SU-DHL-6 (cell line): ENCODE results near the gene DIS3L2.

ENCODE experiments used
- H2AFZ ChIP-seq: fragments of 200-600 bp; sonication (generic); 2 replicates; pipeline ENCODE4 v1.6.1; 2014; ENCODE audit warnings: low read depth, mild to moderate bottlenecking, moderate library complexity, mixed read lengths, antibody characterized with exemption, low read length; ENCODE audit not compliant: severe bottlenecking
- H3F3A ChIP-seq: fragments of 200-600 bp; shearing (Covaris generic); 2 replicates; pipeline ENCODE4 v1.6.0; 2016; ENCODE audit warnings: antibody characterized with exemption, mild to moderate bottlenecking; ENCODE audit not compliant: insufficient read depth
- H3K27ac ChIP-seq: fragments of 200-600 bp; sonication (generic); 2 replicates; pipeline ENCODE4 v1.5.1; 2016; ENCODE audit warnings: low read depth, mild to moderate bottlenecking, low read length, moderate library complexity, mixed read lengths
- H3K27me3 ChIP-seq: fragments of 200-600 bp; sonication (generic), shearing (Covaris generic); 2 replicates; pipeline ENCODE4 v1.6.0; 2014; ENCODE audit warnings: mild to moderate bottlenecking, low read length
- H3K36me3 ChIP-seq: fragments of 200-600 bp; sonication (generic); 2 replicates; pipeline ENCODE4 v1.6.1; 2014; ENCODE audit warnings: mild to moderate bottlenecking, low read length, mixed read lengths
- H3K4me2 ChIP-seq: fragments of 300-600, 200-600 bp; shearing (Covaris generic), sonication (generic); 2 replicates; pipeline ENCODE4 v1.6.0; 2014; ENCODE audit warnings: low read length, low read depth, mild to moderate bottlenecking; ENCODE audit not compliant: poor library complexity, severe bottlenecking
- H3K4me3 ChIP-seq: fragments of 200-600 bp; sonication (generic); 2 replicates; pipeline ENCODE4 v1.5.1; 2014; ENCODE audit warnings: antibody characterized with exemption, low read length, mild to moderate bottlenecking, mixed read lengths; ENCODE audit not compliant: insufficient read depth, poor library complexity, severe bottlenecking
- H3K79me2 ChIP-seq: fragments of 200-600 bp; sonication (generic); 2 replicates; pipeline ENCODE4 v1.6.1; 2014; ENCODE audit warnings: mild to moderate bottlenecking, low read length, moderate library complexity; ENCODE audit not compliant: insufficient read depth
- H3K9ac ChIP-seq: fragments of 200-600 bp; sonication (generic); 2 replicates; pipeline ENCODE4 v1.7.0; 2014; ENCODE audit warnings: mild to moderate bottlenecking, low read length
- H3K9me2 ChIP-seq: fragments of 200-600 bp; sonication (generic); replicated peaks from 2 replicates; pipeline ENCODE4 v1.6.1; 2014; ENCODE audit warnings: low read length; ENCODE audit not compliant: insufficient read depth
- H3K9me3 ChIP-seq: fragments of 200-600 bp; sonication (generic); 2 replicates; pipeline ENCODE4 v1.6.1; 2014; ENCODE audit warnings: low read length, mixed read lengths; ENCODE audit not compliant: insufficient read depth
- H4K20me1 ChIP-seq: fragments of 200-600 bp; sonication (generic); 2 replicates; pipeline ENCODE4 v1.6.1; 2014; ENCODE audit warnings: low read depth, mild to moderate bottlenecking, antibody characterized with exemption, low read length, moderate library complexity, mixed read lengths
- EZH2phosphoT487 ChIP-seq: fragments of 200-600 bp; sonication (generic), shearing (Covaris generic); conservative IDR thresholded peaks from 2 replicates; pipeline ENCODE4 v1.6.1; 2018; ENCODE audit warnings: mild to moderate bottlenecking, antibody characterized with exemption, low read length, moderate library complexity, mixed read lengths
- TF ChIP-seq, protein P1 (sequence below): fragments of 200-600 bp; sonication (generic); IDR thresholded peaks from one replicate; pipeline ENCODE4 v1.5.1; 2017; ENCODE audit warnings: antibody characterized with exemption, mild to moderate bottlenecking, low read length, moderate library complexity; ENCODE audit not compliant: insufficient read depth, poor library complexity, severe bottlenecking

DIS3L2 gene

GRCh38 chr2:232009639-232010274 lies 48.2 kb downstream of the DIS3L2 start:
- Histone ChIP-seq H3K9me3 (no peaks in the 10 kb centered on the region), H3F3A (no peaks in the 10 kb centered on the region; the same call in 1 of the 2 replicates), H3K9me2 (no peaks in the 10 kb centered on the region), H3K4me3 (no peak overlapping the region), H2AFZ (no peak overlapping the region), H4K20me1 (no peaks in the 10 kb centered on the region), H3K27me3 (no peaks in the 10 kb centered on the region), H3K9ac (no peak overlapping the region), H3K79me2 (no peaks in the 10 kb centered on the region; the same call in none of the 2 replicates), H3K36me3 (no peaks in the 10 kb centered on the region), H3K27ac (no peak overlapping the region), H3K4me2 (no peak overlapping the region)
- TF ChIP-seq, protein P1, sequence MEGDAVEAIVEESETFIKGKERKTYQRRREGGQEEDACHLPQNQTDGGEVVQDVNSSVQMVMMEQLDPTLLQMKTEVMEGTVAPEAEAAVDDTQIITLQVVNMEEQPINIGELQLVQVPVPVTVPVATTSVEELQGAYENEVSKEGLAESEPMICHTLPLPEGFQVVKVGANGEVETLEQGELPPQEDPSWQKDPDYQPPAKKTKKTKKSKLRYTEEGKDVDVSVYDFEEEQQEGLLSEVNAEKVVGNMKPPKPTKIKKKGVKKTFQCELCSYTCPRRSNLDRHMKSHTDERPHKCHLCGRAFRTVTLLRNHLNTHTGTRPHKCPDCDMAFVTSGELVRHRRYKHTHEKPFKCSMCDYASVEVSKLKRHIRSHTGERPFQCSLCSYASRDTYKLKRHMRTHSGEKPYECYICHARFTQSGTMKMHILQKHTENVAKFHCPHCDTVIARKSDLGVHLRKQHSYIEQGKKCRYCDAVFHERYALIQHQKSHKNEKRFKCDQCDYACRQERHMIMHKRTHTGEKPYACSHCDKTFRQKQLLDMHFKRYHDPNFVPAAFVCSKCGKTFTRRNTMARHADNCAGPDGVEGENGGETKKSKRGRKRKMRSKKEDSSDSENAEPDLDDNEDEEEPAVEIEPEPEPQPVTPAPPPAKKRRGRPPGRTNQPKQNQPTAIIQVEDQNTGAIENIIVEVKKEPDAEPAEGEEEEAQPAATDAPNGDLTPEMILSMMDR = no peak
- no peak for TF ChIP-seq EZH2phosphoT487

GRCh38 chr2:232013701-232014353 lies 52.3 kb downstream of the DIS3L2 start:
- H4K20me1 ChIP-seq = no peaks in the 10 kb centered on the region
- H2AFZ ChIP-seq = no peak overlapping the region
- H3K36me3 ChIP-seq = no peaks in the 10 kb centered on the region
- H3K9ac ChIP-seq = no peak overlapping the region
- H3K4me2 ChIP-seq = no peak overlapping the region
- H3K27me3 ChIP-seq = no peaks in the 10 kb centered on the region
- H3K9me2 ChIP-seq = no peaks in the 10 kb centered on the region
- H3K4me3 ChIP-seq = no peak overlapping the region
- TF ChIP-seq, protein P1 = no peak
- TF ChIP-seq EZH2phosphoT487 = no peak
- H3K27ac ChIP-seq = no peak overlapping the region
- no peaks in the 10 kb centered on the region for H3F3A ChIP-seq
- no peaks in the 10 kb centered on the region for H3K9me3 ChIP-seq
- no peaks in the 10 kb centered on the region; the same call in none of the 2 replicates for H3K79me2 ChIP-seq

GRCh38 chr2:232014681-232015080 lies 53.2 kb downstream of the DIS3L2 start:
- H3K4me2 ChIP-seq = no peak overlapping the region

GRCh38 chr2:232018181-232018580 lies 56.7 kb downstream of the DIS3L2 start:
- no peaks in the 10 kb centered on the region for H3K9me2 ChIP-seq
- H3K4me3 ChIP-seq = no peak overlapping the region
- no peaks in the 10 kb centered on the region for H3K9me3 ChIP-seq
- no peaks in the 10 kb centered on the region for H3K36me3 ChIP-seq
- H2AFZ ChIP-seq = no peak overlapping the region
- TF ChIP-seq, protein P1 = no peak
- TF ChIP-seq EZH2phosphoT487 = no peak
- H3K4me2 ChIP-seq = no peak overlapping the region
- H3K79me2 ChIP-seq = no peaks in the 10 kb centered on the region; the same call in 1 of the 2 replicates
- H3K27me3 ChIP-seq = no peaks in the 10 kb centered on the region
- H3F3A ChIP-seq = no peaks in the 10 kb centered on the region
- no peak overlapping the region for H3K9ac ChIP-seq
- no peak overlapping the region for H3K27ac ChIP-seq
- H4K20me1 ChIP-seq = no peaks in the 10 kb centered on the region

More at GRCh38 chr2:232014681-232015080, 53.2 kb downstream of the DIS3L2 start:
- no peak for TF ChIP-seq EZH2phosphoT487
- Histone ChIP-seq H3K9ac (no peak overlapping the region), H3K36me3 (no peaks in the 10 kb centered on the region), H3K79me2 (no peaks in the 10 kb centered on the region; the same call in 1 of the 2 replicates), H3K27me3 (no peaks in the 10 kb centered on the region), H3K9me3 (no peaks in the 10 kb centered on the region), H2AFZ (no peak overlapping the region), H3K9me2 (no peaks in the 10 kb centered on the region), H3K4me3 (no peak overlapping the region), H3F3A (no peaks in the 10 kb centered on the region), H3K27ac (no peak overlapping the region), H4K20me1 (no peaks in the 10 kb centered on the region)
